Left lung (tissue), 10 donors: ENCODE results near the gene PDF. TPM values are rescaled to one million over a fixed set of nuclear protein-coding genes. Genes with fewer than 3 reads are reported as not detected.
"Not testable (repeated sequence)": the region's sequence is repeated elsewhere in the genome, so short reads cannot be mapped to it uniquely, and the experiment has no call there.

ENCODE experiments used
- ATAC-seq: fragments of 200-7000 bp; cut with Tn5 transposase; one replicate; pipeline ENCODE4 v1.9.1; 2020; ENCODE audit warnings: moderate library complexity
- DNase-seq, 4 donors: peaks; one replicate each; pipeline ENCODE4 v3.0.0-alpha.2; 2013 to 2020
- H3K27ac ChIP-seq, 2 donors: fragments of 200-600 bp; sonication (generic) in 1 of 2; one replicate each; pipeline versions ENCODE4 v1.5.0 to v1.8.0; 2020 to 2021
- H3K27me3 ChIP-seq, 2 donors: fragments of 200-600 bp; sonication (generic) in 1 of 2; one replicate each; pipeline versions ENCODE4 v1.5.0 to v1.8.0; 2020 to 2021
- H3K36me3 ChIP-seq, 2 donors: fragments of 200-600 bp; sonication (generic) in 1 of 2; one replicate each; pipeline versions ENCODE4 v1.5.0 to v1.8.0; 2020 to 2021
- H3K4me1 ChIP-seq, 2 donors: fragments of 200-600 bp; one replicate each; pipeline ENCODE4 v1.8.0; 2021
- H3K4me3 ChIP-seq, 2 donors: fragments of 200-600 bp; sonication (generic) in 1 of 2; one replicate each; pipeline versions ENCODE4 v1.5.0 to v1.8.0; 2020 to 2021; ENCODE audit warnings: mild to moderate bottlenecking in 1 of 2
- H3K9me3 ChIP-seq, 2 donors: fragments of 200-600 bp; sonication (generic) in 1 of 2; one replicate each; pipeline versions ENCODE4 v1.5.0 to v1.8.0; 2020 to 2021
- CTCF ChIP-seq, 2 donors: fragments of 200-600 bp; sonication (generic) in 1 of 2; IDR thresholded peaks; one replicate each; pipeline versions ENCODE4 v1.5.0 to v1.8.0; 2021; ENCODE audit warnings: antibody characterized with exemption in 2 of 2
- intact Hi-C, 2 donors: fragments of 100-400 bp; cut with DNase I; formaldehyde crosslinking; loops; one replicate each; pipeline versions ENCODE4 v1.11.2 to v1.14.2; 2022
- polyA plus RNA-seq, 6 donors: library from polyadenylated mRNA; unstranded; fragments of 120-200 nt; gene quantifications; one replicate each; pipeline ENCODE4 v1.2.1, GENCODE V29; 2013; ENCODE audit not compliant: insufficient read length in 6 of 6
- total RNA-seq, 2 donors: library from RNA; stranded (reverse); fragmentation: NEBNext Ultra II Directional; extraction: Animal tissue kit (Norgen Biotek cat#: 25700); gene quantifications; one replicate each; pipeline ENCODE4 v1.2.1, GENCODE V29; 2021
- donor health status: DM: no; HTN: yes; CAD: no.
- donor health status: DM: no; HTN: no; CAD: no.

The PDF gene
- total and polyA plus RNA-seq, 8 donors, result 2.0 to 16.3 (median 5.7) TPM

DNA sequence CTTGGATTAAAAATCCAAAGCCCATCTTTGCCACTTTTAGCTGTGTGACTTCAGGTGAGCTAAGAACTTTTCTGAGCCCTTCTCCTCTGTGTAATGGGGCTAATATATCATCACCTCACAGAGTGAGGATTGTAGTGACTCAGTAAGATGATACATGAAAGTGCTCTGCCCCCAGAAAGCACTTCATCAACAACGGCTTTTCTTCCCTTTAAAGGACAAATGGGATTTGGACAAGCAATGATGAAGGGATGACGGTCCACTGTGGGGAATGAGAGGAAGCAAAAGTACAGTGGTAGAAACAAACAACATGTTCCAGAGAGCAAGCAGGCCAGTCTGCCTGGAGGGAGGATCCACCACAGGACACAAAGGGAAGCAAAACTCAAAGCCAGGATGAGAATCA lies 35.5 kb upstream of the PDF start:
- Histone ChIP-seq H3K4me3 (no peak overlapping the region), H3K36me3 (peaks cover 0 to 81% of the 10 kb centered on the region in 2 donors), H3K27me3 (no peaks in the 10 kb centered on the region), H3K4me1 (no peaks in the 10 kb centered on the region), H3K9me3 (no peaks in the 10 kb centered on the region), H3K27ac (no peak overlapping the region)
- DNase-seq, result no peak
- intact Hi-C loops, result no loop called here
- no peak for ATAC-seq
- no peak for TF ChIP-seq CTCF (IDR thresholded peaks at IDR 0.05)

DNA sequence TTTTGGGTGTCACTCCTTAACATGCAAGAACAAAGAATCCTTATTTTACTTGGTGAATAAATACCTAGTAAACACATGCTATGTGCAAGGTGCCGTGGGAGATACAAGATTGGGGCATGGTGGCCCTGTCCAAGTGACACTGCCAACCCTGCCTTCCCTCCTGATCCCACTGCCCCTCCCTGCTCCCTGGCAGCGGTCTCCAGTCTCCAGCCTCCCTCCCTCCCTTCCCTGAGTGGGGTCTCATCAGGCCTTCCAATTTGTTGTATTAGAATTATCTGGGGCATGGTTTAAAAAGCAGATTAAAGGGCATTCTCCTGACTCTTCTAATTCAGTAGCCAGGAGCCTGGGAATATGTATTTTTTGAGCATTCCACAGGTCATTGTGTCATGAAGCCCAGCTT lies 33.7 kb upstream of the PDF start:
- Histone ChIP-seq H3K36me3 (peaks cover 0 to 63% of the 10 kb centered on the region in 2 donors), H3K27me3 (no peaks in the 10 kb centered on the region), H3K4me3 (no peak overlapping the region), H3K4me1 (no peaks in the 10 kb centered on the region), H3K9me3 (no peaks in the 10 kb centered on the region), H3K27ac (no peak overlapping the region)
- no peak for TF ChIP-seq CTCF (IDR thresholded peaks at IDR 0.05)
- no peak for DNase-seq
- intact Hi-C loops, result no loop called here
- no peak for ATAC-seq

DNA sequence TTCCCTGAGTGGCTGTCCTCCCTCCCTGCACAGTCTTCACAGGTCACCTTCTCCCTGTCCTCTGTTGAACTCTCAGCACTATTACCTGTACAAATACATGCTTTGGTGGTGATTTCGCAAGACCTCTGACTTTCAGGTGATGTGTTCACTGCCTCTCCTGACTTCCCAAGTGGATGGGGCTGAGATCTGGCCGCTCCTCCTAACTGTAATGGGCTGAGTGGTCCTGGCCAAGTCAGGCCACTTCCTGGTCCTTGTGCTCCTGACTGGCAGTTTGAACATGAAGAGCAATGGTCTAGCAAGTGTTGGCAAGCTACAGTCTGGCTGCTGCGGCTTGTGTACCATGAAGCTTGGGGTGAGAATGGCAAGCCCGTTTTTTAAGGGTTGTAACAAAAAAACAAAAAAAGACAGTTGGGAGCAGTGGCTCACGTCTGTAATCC lies 32.9 kb upstream of the PDF start:
- H3K9me3 ChIP-seq, result no peaks in the 10 kb centered on the region
- H3K36me3 ChIP-seq, result peaks cover 0 to 55% of the 10 kb centered on the region in 2 donors
- intact Hi-C loops, result no loop called here
- ATAC-seq, result peak; percentile 94
- peak in 1 of 4 donors; percentile 82 for DNase-seq
- no peak overlapping the region for H3K4me3 ChIP-seq
- no peak overlapping the region for H3K27ac ChIP-seq
- TF ChIP-seq CTCF (IDR thresholded peaks at IDR 0.05), result no peak
- no peaks in the 10 kb centered on the region for H3K27me3 ChIP-seq
- no peaks in the 10 kb centered on the region for H3K4me1 ChIP-seq

- H3K9me3 ChIP-seq, DNase-seq, H3K4me1 ChIP-seq, H3K27me3 ChIP-seq, H3K27ac ChIP-seq, H3K4me3 ChIP-seq, intact Hi-C loops: not testable (repeated sequence)
- peaks cover 0 to 23% of the 10 kb centered on the region in 2 donors for H3K36me3 ChIP-seq
- ATAC-seq, result peak; percentile 9
Observed at GRCh38 chr16:69360070-69360469, 29.7 kb upstream of the PDF start.

- TF ChIP-seq CTCF (IDR thresholded peaks at IDR 0.05), result no peak
- intact Hi-C loops, result no loop called here
- Histone ChIP-seq H3K27me3 (no peaks in the 10 kb centered on the region), H3K4me3 (no peak within 1 kb of the TSS), H3K9me3 (no peaks in the 10 kb centered on the region), H3K4me1 (peaks cover 0 to 1% of the 10 kb centered on the region in 2 donors), H3K36me3 (peaks cover 0 to 34% of the 10 kb centered on the region in 2 donors), H3K27ac (peak within 1 kb of the TSS in 1 of 2 donors; percentile 17)
- ATAC-seq, result peak; percentile 76
- DNase-seq, result no peak
Observed at GRCh38 chr16:69351309-69352027, 21.1 kb upstream of the PDF start, which contains the start of gene TMED6. TMED6 (minus strand) TSS chr16:69351786; CDS start chr16:69351753, 33 bp downstream.
